Suprapubic skin (tissue), 3 donors: Measurements from ENCODE around the gene SPACA4.

ENCODE experiments used
- CTCF ChIP-seq, 2 donors: fragments of 200-600 bp in 1 of 2; fragments of 450-650 bp in 1 of 2; sonication (generic) in 1 of 2; IDR thresholded peaks; one replicate each; pipeline ENCODE4 v1.5.1; 2016 to 2019; ENCODE audit warnings: antibody characterized with exemption in 2 of 2, mild to moderate bottlenecking in 1 of 2, moderate library complexity in 1 of 2
- EP300 ChIP-seq: sonication (generic); formaldehyde crosslinking; IDR thresholded peaks from one replicate; pipeline ENCODE4 v1.6.1; 2017; ENCODE audit warnings: antibody characterized with exemption
- POLR2A ChIP-seq, 2 donors: fragments of 450-650 bp; IDR thresholded peaks; one replicate each; pipeline ENCODE4 v1.6.1; 2017; ENCODE audit warnings: antibody characterized with exemption in 2 of 2, mild to moderate bottlenecking in 2 of 2, moderate library complexity in 2 of 2

GRCh38 chr19:48624067-48624594 is 17.6 kb downstream of the SPACA4 start:
- no peak for TF ChIP-seq CTCF (IDR thresholded peaks at IDR 0.05)
- TF ChIP-seq EP300 = no peak
- no peak for TF ChIP-seq POLR2A (IDR thresholded peaks at IDR 0.05)
